NCI-H510A (cell line): ENCODE data around the gene PLA2G3.

Source experiments
- DNase-seq: peaks from one replicate; lab custom pipeline; 2025; lab: John Stamatoyannopoulos, UW

Gene PLA2G3

DNA sequence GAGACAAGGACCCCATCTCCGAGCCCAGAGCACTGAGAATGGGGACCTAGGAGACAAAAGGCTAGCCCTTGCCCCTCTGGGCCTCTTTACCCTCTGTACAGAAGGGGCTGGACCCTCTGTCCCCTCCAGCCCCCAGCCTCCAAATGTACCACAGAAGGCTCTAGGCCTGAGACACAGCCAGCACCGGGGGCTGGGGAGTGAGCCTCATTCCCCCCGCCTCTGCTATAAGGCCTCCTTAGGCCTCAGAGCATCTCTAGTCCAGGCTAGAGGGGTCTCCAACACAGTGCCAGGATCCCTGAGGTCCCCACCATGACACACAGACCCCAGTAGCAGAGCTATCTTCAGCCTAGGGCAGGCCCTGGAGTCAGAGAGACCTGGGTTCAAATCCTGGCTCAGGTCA, 54.4 kb downstream of the PLA2G3 start:
- no peak for DNase-seq

DNA sequence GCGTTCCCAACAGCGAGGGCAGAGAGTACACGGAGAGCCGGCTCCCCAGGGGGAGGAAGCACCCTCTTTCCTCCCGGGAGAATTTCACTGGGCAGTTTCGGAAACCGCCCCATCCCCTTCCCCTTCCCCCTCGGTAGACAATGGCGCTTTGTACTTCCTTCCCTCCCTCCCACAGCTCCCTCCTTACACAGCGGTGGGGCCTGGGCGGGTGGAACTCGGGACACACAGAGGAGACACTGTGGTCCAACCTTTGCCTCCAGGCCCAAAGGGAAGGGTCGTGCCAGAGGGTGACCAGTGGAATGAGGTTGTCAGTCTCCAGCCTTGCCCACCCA, 54.8 kb downstream of the PLA2G3 start:
- DNase-seq = no peak

DNA sequence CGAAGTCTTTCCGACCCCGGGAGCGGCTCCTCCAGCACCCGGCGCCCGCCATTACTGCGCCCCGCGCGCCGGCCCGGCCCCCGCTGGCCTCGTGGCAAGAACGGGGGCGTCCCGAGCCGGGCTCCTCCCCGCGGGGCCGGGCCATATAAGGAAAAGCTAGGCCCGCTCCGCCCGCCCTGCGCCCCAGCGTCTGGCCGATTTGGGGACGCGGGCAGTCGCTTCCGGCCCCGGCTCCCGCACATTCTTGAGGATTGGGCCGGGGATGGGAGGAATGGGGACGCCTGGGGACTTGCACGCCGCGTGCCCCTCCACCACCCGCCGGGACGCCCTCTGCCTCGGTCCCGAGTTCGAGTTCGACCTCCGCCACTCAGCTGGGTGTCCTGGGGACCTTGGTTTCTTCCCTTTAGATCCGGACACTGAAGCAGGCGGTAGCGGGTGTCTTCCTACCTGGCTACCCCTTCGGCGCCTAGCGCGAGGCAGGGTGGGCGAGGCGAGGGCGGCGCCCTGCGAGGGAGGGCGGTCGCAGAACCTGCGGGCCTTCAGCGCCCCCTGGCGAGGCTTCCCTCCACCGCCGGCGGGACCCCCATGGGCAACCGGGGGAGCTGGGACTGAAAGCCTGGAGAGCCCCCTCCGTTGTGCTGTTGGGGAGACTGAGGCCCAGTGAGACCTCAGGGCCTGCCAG, 55.4 kb downstream of the PLA2G3 start:
- no peak for DNase-seq
